ENCODE measurements around the gene PAQR5.

PAQR5 gene

GRCh38 chr15:69388260-69388705 is 89.6 kb downstream of the PAQR5 start:
- Mint-ChIP-seq H3K36me3 (ENCODE audit: low read depth) (no peaks in the 10 kb centered on the region), H3K4me3 (no peak overlapping the region), H3K4me1 (peaks cover 5% of the 10 kb centered on the region), H3K27me3 (ENCODE audit: low read depth) (peaks cover 12% of the 10 kb centered on the region), H3K9me3 (no peaks in the 10 kb centered on the region), H3K27ac (no peak overlapping the region)
- no peak for TF ChIP-seq CTCF (IDR thresholded peaks at IDR 0.05; ENCODE audit: unreplicated experiment in 3 of 3)

- H3K4me3 Mint-ChIP-seq = no peak overlapping the region
- H3K27ac Mint-ChIP-seq = peak overlapping the region in 1 of 3 experiments; percentile 59
- H3K4me1 Mint-ChIP-seq = peaks cover 13% of the 10 kb centered on the region
- H3K36me3 Mint-ChIP-seq (ENCODE audit: low read depth) = no peaks in the 10 kb centered on the region
- H3K27me3 Mint-ChIP-seq (ENCODE audit: low read depth) = peaks cover 16% of the 10 kb centered on the region
- no peaks in the 10 kb centered on the region for H3K9me3 Mint-ChIP-seq
- no peak for TF ChIP-seq CTCF (IDR thresholded peaks at IDR 0.05; ENCODE audit: unreplicated experiment in 3 of 3)
Observed at GRCh38 chr15:69389426-69389825, 90.7 kb downstream of the PAQR5 start.

GRCh38 chr15:69390575-69390974 is 91.9 kb downstream of the PAQR5 start:
- Mint-ChIP-seq H3K4me3 (no peak overlapping the region), H3K4me1 (peaks cover 19% of the 10 kb centered on the region), H3K36me3 (ENCODE audit: low read depth) (no peaks in the 10 kb centered on the region), H3K27me3 (ENCODE audit: low read depth) (peaks cover 21% of the 10 kb centered on the region), H3K9me3 (no peaks in the 10 kb centered on the region), H3K27ac (no peak overlapping the region)
- TF ChIP-seq CTCF (IDR thresholded peaks at IDR 0.05; ENCODE audit: unreplicated experiment in 3 of 3) = no peak

GRCh38 chr15:69391046-69391757 is 92.5 kb downstream of the PAQR5 start:
- no peaks in the 10 kb centered on the region for H3K36me3 Mint-ChIP-seq (ENCODE audit: low read depth)
- peaks cover 19% of the 10 kb centered on the region for H3K4me1 Mint-ChIP-seq
- no peak overlapping the region for H3K4me3 Mint-ChIP-seq
- peak overlapping the region in 1 of 3 experiments; percentile 28 for H3K27ac Mint-ChIP-seq
- H3K9me3 Mint-ChIP-seq = no peaks in the 10 kb centered on the region
- H3K27me3 Mint-ChIP-seq (ENCODE audit: low read depth) = peaks cover 21% of the 10 kb centered on the region
- TF ChIP-seq CTCF (IDR thresholded peaks at IDR 0.05; ENCODE audit: unreplicated experiment in 3 of 3) = no peak

GRCh38 chr15:69392352-69392751 is 93.6 kb downstream of the PAQR5 start:
- Mint-ChIP-seq H3K27ac (peak overlapping the region in 2 of 3 experiments; percentile 12 to 51), H3K4me1 (peaks cover 19% of the 10 kb centered on the region), H3K4me3 (no peak overlapping the region), H3K9me3 (no peaks in the 10 kb centered on the region), H3K36me3 (ENCODE audit: low read depth) (no peaks in the 10 kb centered on the region), H3K27me3 (ENCODE audit: low read depth) (peaks cover 28% of the 10 kb centered on the region)
- TF ChIP-seq CTCF (IDR thresholded peaks at IDR 0.05; ENCODE audit: unreplicated experiment in 3 of 3) = no peak
